ENCODE measurements around the gene OR13H1.

OR13H1 gene, protein sequence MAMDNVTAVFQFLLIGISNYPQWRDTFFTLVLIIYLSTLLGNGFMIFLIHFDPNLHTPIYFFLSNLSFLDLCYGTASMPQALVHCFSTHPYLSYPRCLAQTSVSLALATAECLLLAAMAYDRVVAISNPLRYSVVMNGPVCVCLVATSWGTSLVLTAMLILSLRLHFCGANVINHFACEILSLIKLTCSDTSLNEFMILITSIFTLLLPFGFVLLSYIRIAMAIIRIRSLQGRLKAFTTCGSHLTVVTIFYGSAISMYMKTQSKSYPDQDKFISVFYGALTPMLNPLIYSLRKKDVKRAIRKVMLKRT

DNA sequence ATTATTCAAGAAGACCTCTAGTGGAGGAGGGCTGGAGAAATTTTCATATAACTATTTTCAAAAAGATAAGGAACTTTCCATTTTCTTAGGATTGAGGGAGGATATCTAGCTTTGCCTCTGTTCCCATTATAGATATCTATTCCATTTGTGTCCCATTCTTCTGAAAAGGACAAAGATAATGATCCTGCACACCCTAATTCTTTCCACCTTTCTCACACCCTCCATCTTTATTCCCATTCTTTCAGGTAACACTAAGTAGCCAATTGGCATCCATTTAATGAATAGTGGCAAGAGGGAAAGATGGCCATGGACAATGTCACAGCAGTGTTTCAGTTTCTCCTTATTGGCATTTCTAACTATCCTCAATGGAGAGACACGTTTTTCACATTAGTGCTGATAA, at the start of gene OR13H1:
TSS of gene OR13H1 (plus strand) at position 301 of the 400 bp plus-strand sequence. CDS start at position 301, 0 bp downstream.
- TF ChIP-seq CEBPB (IDR thresholded peaks at IDR 0.05): no peak
- TF ChIP-seq, protein P1, sequence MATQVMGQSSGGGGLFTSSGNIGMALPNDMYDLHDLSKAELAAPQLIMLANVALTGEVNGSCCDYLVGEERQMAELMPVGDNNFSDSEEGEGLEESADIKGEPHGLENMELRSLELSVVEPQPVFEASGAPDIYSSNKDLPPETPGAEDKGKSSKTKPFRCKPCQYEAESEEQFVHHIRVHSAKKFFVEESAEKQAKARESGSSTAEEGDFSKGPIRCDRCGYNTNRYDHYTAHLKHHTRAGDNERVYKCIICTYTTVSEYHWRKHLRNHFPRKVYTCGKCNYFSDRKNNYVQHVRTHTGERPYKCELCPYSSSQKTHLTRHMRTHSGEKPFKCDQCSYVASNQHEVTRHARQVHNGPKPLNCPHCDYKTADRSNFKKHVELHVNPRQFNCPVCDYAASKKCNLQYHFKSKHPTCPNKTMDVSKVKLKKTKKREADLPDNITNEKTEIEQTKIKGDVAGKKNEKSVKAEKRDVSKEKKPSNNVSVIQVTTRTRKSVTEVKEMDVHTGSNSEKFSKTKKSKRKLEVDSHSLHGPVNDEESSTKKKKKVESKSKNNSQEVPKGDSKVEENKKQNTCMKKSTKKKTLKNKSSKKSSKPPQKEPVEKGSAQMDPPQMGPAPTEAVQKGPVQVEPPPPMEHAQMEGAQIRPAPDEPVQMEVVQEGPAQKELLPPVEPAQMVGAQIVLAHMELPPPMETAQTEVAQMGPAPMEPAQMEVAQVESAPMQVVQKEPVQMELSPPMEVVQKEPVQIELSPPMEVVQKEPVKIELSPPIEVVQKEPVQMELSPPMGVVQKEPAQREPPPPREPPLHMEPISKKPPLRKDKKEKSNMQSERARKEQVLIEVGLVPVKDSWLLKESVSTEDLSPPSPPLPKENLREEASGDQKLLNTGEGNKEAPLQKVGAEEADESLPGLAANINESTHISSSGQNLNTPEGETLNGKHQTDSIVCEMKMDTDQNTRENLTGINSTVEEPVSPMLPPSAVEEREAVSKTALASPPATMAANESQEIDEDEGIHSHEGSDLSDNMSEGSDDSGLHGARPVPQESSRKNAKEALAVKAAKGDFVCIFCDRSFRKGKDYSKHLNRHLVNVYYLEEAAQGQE (IDR thresholded peaks at IDR 0.05; ENCODE audit: low read depth): no peak
- no peak for TF ChIP-seq TCF12 (IDR thresholded peaks at IDR 0.05; ENCODE audit: low read depth)
- TF ChIP-seq RAD21 (IDR thresholded peaks at IDR 0.05; ENCODE audit: low read depth): no peak
- TF ChIP-seq, protein P2, sequence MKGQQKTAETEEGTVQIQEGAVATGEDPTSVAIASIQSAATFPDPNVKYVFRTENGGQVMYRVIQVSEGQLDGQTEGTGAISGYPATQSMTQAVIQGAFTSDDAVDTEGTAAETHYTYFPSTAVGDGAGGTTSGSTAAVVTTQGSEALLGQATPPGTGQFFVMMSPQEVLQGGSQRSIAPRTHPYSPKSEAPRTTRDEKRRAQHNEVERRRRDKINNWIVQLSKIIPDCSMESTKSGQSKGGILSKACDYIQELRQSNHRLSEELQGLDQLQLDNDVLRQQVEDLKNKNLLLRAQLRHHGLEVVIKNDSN (IDR thresholded peaks at IDR 0.05): no peak
- TF ChIP-seq EGR1 (IDR thresholded peaks at IDR 0.05): no peak
- TF ChIP-seq, protein P3, sequence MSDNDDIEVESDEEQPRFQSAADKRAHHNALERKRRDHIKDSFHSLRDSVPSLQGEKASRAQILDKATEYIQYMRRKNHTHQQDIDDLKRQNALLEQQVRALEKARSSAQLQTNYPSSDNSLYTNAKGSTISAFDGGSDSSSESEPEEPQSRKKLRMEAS (IDR thresholded peaks at IDR 0.05): no peak
- no peak for TF ChIP-seq TEAD4 (IDR thresholded peaks at IDR 0.05)
- TF ChIP-seq YY1 (IDR thresholded peaks at IDR 0.05; ENCODE audit: low read depth): no peak
- no peak for TF ChIP-seq ZBTB7A (IDR thresholded peaks at IDR 0.05; ENCODE audit: low read depth)
- TF ChIP-seq EP300 (IDR thresholded peaks at IDR 0.05; ENCODE audit: borderline replicate concordance): no peak
- TF ChIP-seq FOXM1 (IDR thresholded peaks at IDR 0.05; ENCODE audit: borderline replicate concordance, low read depth): no peak
- no peak for TF ChIP-seq CREB1 (IDR thresholded peaks at IDR 0.05; ENCODE audit: low read depth)

DNA sequence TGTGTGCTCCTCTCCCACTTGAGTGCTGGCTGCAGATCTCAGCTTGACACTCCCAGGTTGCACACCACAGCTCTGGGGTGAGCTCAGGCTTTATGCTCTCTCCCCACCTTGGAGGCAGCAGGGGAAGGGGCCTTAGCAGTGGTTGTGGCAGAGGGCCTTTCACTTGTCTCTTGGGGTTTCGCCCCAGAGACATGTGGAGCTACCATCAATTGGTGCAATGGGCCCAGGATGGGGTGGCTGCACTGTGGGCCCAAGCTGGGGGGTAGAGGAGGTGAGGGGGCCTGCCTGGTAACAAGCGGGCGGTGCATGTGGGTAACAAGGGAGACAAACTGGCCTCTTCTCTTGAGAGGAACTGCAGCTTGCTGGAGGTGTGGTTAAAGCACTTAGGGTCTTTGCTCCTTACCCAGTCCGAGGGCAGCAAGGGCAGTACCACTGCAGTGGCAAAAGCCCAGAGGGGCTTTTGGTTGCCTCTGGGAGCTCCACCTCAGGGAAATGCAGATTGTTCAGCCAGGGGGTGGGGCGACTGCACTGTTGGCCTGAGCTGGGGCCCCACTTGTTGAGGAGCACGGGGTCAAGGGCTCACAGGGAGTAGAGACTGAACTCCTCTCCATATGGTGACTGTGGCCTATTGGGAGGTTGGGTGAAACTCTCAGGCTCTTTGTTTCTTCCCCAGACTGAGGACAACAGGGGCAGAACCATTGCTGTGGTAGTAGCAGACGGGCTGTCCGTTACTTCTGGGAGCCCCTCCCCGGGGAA, 30.5 kb upstream of the OR13H1 start:
- TF ChIP-seq TEAD4 (IDR thresholded peaks at IDR 0.05): no peak
- TF ChIP-seq, protein P3 (IDR thresholded peaks at IDR 0.05): no peak
- TF ChIP-seq CREB1 (IDR thresholded peaks at IDR 0.05; ENCODE audit: low read depth): no peak
- no peak for TF ChIP-seq NFIC (IDR thresholded peaks at IDR 0.05)
- no peak for TF ChIP-seq RAD21 (IDR thresholded peaks at IDR 0.05; ENCODE audit: low read depth)
- TF ChIP-seq CEBPB (IDR thresholded peaks at IDR 0.05): no peak
- TF ChIP-seq EP300 (IDR thresholded peaks at IDR 0.05; ENCODE audit: borderline replicate concordance): no peak
- no peak for TF ChIP-seq YY1 (IDR thresholded peaks at IDR 0.05; ENCODE audit: low read depth)
- TF ChIP-seq, protein P1 (IDR thresholded peaks at IDR 0.05; ENCODE audit: low read depth): no peak
- TF ChIP-seq ZBTB7A (IDR thresholded peaks at IDR 0.05; ENCODE audit: low read depth): no peak
- no peak for TF ChIP-seq TAF1 (IDR thresholded peaks at IDR 0.05; ENCODE audit: low read depth)
- no peak for TF ChIP-seq TCF12 (IDR thresholded peaks at IDR 0.05; ENCODE audit: low read depth)

DNA sequence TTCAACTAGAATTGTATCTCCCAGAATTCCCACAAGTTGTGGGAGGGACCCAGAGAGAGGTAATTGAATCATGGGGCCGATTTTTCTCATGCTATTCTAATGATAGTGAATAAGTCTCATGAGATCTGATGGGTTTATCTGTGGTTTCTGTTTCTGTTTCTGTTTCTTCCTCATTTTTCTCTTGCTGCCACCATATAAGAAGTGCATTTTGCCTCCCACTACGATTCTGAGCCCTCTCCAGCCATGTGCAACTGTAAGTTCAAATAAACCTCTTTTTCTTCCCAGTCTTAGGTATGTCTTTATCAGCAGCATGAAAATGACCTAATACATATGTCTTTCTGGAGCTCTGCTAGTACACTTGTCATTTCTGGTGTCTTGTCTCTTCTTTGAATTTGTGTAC, 22.1 kb upstream of the OR13H1 start:
- TF ChIP-seq YY1 (IDR thresholded peaks at IDR 0.05; ENCODE audit: low read depth) (no peak), TEAD4 (IDR thresholded peaks at IDR 0.05) (no peak), CREB1 (IDR thresholded peaks at IDR 0.05; ENCODE audit: low read depth) (no peak), NFIC (IDR thresholded peaks at IDR 0.05) (no peak), EP300 (IDR thresholded peaks at IDR 0.05; ENCODE audit: borderline replicate concordance) (no peak), TCF12 (IDR thresholded peaks at IDR 0.05; ENCODE audit: low read depth) (no peak), EGR1 (IDR thresholded peaks at IDR 0.05) (no peak), FOXM1 (IDR thresholded peaks at IDR 0.05; ENCODE audit: borderline replicate concordance, low read depth) (no peak), RAD21 (IDR thresholded peaks at IDR 0.05; ENCODE audit: low read depth) (no peak), ZBTB7A (IDR thresholded peaks at IDR 0.05; ENCODE audit: low read depth) (no peak), TAF1 (IDR thresholded peaks at IDR 0.05; ENCODE audit: low read depth) (no peak), CEBPB (IDR thresholded peaks at IDR 0.05) (no peak)
- TF ChIP-seq, protein P1 (IDR thresholded peaks at IDR 0.05; ENCODE audit: low read depth): no peak
- TF ChIP-seq, protein P3 (IDR thresholded peaks at IDR 0.05): no peak
- TF ChIP-seq, protein P2 (IDR thresholded peaks at IDR 0.05): no peak

All from Ishikawa (cell line).